WTC11 (cell line): Measurements from ENCODE around the gene OS9. TPM values are rescaled to one million over a fixed set of nuclear protein-coding genes. Genes with fewer than 3 reads are reported as not detected.

Experiments
- ATAC-seq: fragments of 200-7000 bp; cut with Tn5 transposase; 2 replicates; pipeline ENCODE4 v1.10.0; 2021; ENCODE audit warnings: mild to moderate bottlenecking, moderate library complexity
- CTCF ChIA-PET: fragments of 300-600 bp; sonication (Branson Sonifier 250); formaldehyde crosslinking; loops from one replicate; lab custom pipeline; 2021; ENCODE audit warnings: antibody characterized with exemption; lab: Charles Lee
- POLR2A ChIA-PET: fragments of 350-600 bp; sonication (Branson Sonifier 250); formaldehyde crosslinking; loops from one replicate; lab custom pipeline; 2021; ENCODE audit warnings: antibody characterized with exemption; lab: Charles Lee
- DNase-seq: peaks from one replicate; pipeline ENCODE4 v3.0.0; 2021; ENCODE audit warnings: low spot score
- H3K27ac Mint-ChIP-seq: 2 replicates; pipeline ENCODE4 v1.8.0; 2021; ENCODE audit warnings: mixed read lengths
- H3K27me3 Mint-ChIP-seq: 2 replicates; pipeline ENCODE4 v1.8.0; 2021; ENCODE audit warnings: low read depth, mild to moderate bottlenecking, moderate library complexity, mixed read lengths
- H3K36me3 Mint-ChIP-seq: 2 replicates; pipeline ENCODE4 v1.8.0; 2021; ENCODE audit warnings: mixed read lengths
- H3K4me1 Mint-ChIP-seq: 2 replicates; pipeline ENCODE4 v1.8.0; 2022; ENCODE audit warnings: mixed read lengths
- H3K4me3 Mint-ChIP-seq: 2 replicates; pipeline ENCODE4 v1.8.0; 2021; ENCODE audit warnings: mild to moderate bottlenecking, moderate library complexity, mixed read lengths
- H3K9me3 Mint-ChIP-seq: 2 replicates; pipeline ENCODE4 v1.8.0; 2021; ENCODE audit warnings: mixed read lengths
- FOXJ3 ChIP-seq: sonication (generic); formaldehyde crosslinking; IDR thresholded peaks from 2 replicates; pipeline ENCODE4 v1.9.0; 2021; ENCODE audit warnings: missing genetic modification reagents, mild to moderate bottlenecking, borderline replicate concordance
- JAZF1 ChIP-seq: fragments of 250-450 bp; sonication (Bioruptor Pico); IDR thresholded peaks from 2 replicates; pipeline ENCODE4 v1.9.0; 2021; ENCODE audit warnings: moderate library complexity, mild to moderate bottlenecking, inconsistent platforms
- MAX ChIP-seq: sonication (generic); formaldehyde crosslinking; IDR thresholded peaks from 2 replicates; pipeline ENCODE4 v1.8.0; 2022; ENCODE audit warnings: mild to moderate bottlenecking, missing genetic modification reagents
- MYBL2 ChIP-seq: sonication (generic); formaldehyde crosslinking; IDR thresholded peaks from 2 replicates; pipeline ENCODE4 v1.8.1; 2023; ENCODE audit warnings: mild to moderate bottlenecking, moderate library complexity, missing genetic modification reagents
- NFATC4 ChIP-seq: fragments of 250-450 bp; sonication (Bioruptor Pico); IDR thresholded peaks from 2 replicates; pipeline ENCODE4 v1.9.0; 2021; ENCODE audit warnings: mild to moderate bottlenecking
- NFYB ChIP-seq: sonication (generic); formaldehyde crosslinking; conservative IDR thresholded peaks from 2 replicates; pipeline ENCODE4 v1.8.0; 2022; ENCODE audit warnings: low read depth, missing genetic modification reagents
- NR1H2 ChIP-seq: sonication (generic); formaldehyde crosslinking; IDR thresholded peaks from 2 replicates; pipeline ENCODE4 v1.9.0; 2021; ENCODE audit warnings: mild to moderate bottlenecking, moderate library complexity, missing genetic modification reagents
- RELA ChIP-seq: sonication (generic); formaldehyde crosslinking; IDR thresholded peaks from 2 replicates; pipeline ENCODE4 v1.8.1; 2022; ENCODE audit warnings: missing genetic modification reagents, mild to moderate bottlenecking, borderline replicate concordance
- TEAD4 ChIP-seq: sonication (generic); formaldehyde crosslinking; IDR thresholded peaks from 2 replicates; pipeline ENCODE4 v1.8.0; 2022; ENCODE audit warnings: mild to moderate bottlenecking, missing genetic modification reagents
- ZNF219 ChIP-seq: sonication (generic); formaldehyde crosslinking; IDR thresholded peaks from 2 replicates; pipeline ENCODE4 v1.8.0; 2023; ENCODE audit warnings: missing genetic modification reagents, mild to moderate bottlenecking, borderline replicate concordance
- ZNF396 ChIP-seq: fragments of 250-450 bp; sonication (Bioruptor Pico); IDR thresholded peaks from 2 replicates; pipeline ENCODE4 v1.8.0; 2021; ENCODE audit warnings: mild to moderate bottlenecking, moderate library complexity, borderline replicate concordance
- ZNF532 ChIP-seq: fragments of 250-450 bp; sonication (Bioruptor Pico); IDR thresholded peaks from 2 replicates; pipeline ENCODE4 v1.9.0; 2021; ENCODE audit warnings: mild to moderate bottlenecking, borderline replicate concordance
- total RNA-seq: library from RNA; stranded (reverse); gene quantifications from 3 replicates; pipeline ENCODE4 v1.2.3, GENCODE V29; 2021
- TF ChIP-seq, protein P1 (sequence below): fragments of 250-450 bp; sonication (Bioruptor Pico); IDR thresholded peaks from 2 replicates; pipeline ENCODE4 v2.1.2; 2022; ENCODE audit warnings: mild to moderate bottlenecking, moderate library complexity
- TF ChIP-seq, protein P2 (sequence below): sonication (generic); formaldehyde crosslinking; IDR thresholded peaks from 2 replicates; pipeline ENCODE4 v1.8.0; 2022; ENCODE audit warnings: mild to moderate bottlenecking, missing genetic modification reagents
- TF ChIP-seq, protein P3 (sequence below): sonication (generic); formaldehyde crosslinking; IDR thresholded peaks from 2 replicates; pipeline ENCODE4 v1.8.1; 2022; ENCODE audit warnings: mild to moderate bottlenecking, missing genetic modification reagents, moderate library complexity, borderline replicate concordance
- TF ChIP-seq, protein P4 (sequence below): fragments of 250-450 bp; sonication (Bioruptor Pico); conservative IDR thresholded peaks from 2 replicates; pipeline ENCODE4 v1.9.0; 2021; ENCODE audit warnings: mild to moderate bottlenecking

Gene OS9
- total RNA-seq, 1 experiment from 2014 or later: 77.5 TPM

DNA sequence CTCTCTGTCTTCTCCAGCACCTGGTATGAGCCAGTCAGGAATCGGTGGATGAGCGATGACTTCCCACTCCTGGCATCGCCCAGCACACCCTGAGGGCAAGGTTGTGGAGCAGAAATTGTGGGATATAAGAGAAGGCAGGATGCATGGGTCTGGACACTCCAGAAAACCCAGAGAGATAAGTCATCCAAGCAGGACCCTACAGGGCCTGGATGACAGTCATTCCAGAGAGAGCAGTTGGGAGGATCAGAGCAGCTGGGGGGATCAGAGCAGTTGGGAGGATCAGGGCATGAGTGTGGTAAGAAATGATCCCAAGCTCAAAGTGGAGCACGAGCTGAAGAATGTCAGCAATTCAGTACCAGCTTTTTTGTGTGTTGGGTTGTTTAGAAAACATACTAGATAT is 40.7 kb downstream of the OS9 start:
- Mint-ChIP-seq H3K36me3 (no peaks in the 10 kb centered on the region), H3K4me1 (peaks cover 25% of the 10 kb centered on the region), H3K9me3 (no peaks in the 10 kb centered on the region), H3K4me3 (no peak overlapping the region), H3K27ac (no peak overlapping the region), H3K27me3 (peaks cover 95% of the 10 kb centered on the region)
- ATAC-seq (no peak), DNase-seq (no peak)
- no peak for TF ChIP-seq MAX (CRISPR knock-in tag)
- no peak for TF ChIP-seq ZNF396 (CRISPR knock-in tag)
- no peak for TF ChIP-seq ZNF532 (CRISPR knock-in tag)
- TF ChIP-seq JAZF1 (CRISPR knock-in tag): no peak
- TF ChIP-seq MYBL2: no peak
- TF ChIP-seq, protein P1, sequence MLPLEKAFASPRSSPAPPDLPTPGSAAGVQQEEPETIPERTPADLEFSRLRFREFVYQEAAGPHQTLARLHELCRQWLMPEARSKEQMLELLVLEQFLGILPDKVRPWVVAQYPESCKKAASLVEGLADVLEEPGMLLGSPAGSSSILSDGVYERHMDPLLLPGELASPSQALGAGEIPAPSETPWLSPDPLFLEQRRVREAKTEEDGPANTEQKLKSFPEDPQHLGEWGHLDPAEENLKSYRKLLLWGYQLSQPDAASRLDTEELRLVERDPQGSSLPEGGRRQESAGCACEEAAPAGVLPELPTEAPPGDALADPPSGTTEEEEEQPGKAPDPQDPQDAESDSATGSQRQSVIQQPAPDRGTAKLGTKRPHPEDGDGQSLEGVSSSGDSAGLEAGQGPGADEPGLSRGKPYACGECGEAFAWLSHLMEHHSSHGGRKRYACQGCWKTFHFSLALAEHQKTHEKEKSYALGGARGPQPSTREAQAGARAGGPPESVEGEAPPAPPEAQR: no peak
- TF ChIP-seq, protein P2, sequence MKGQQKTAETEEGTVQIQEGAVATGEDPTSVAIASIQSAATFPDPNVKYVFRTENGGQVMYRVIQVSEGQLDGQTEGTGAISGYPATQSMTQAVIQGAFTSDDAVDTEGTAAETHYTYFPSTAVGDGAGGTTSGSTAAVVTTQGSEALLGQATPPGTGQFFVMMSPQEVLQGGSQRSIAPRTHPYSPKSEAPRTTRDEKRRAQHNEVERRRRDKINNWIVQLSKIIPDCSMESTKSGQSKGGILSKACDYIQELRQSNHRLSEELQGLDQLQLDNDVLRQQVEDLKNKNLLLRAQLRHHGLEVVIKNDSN (CRISPR knock-in tag): no peak
- CTCF ChIA-PET: interaction anchor here (1.1 to 6.6 kb wide), 7 partner anchors 9 to 151 kb away, joined by 3 to 146 read pairs (median 22); partner anchors contain the start of genes B4GALNT1 and PIP4K2C
- POLR2A ChIA-PET: no interaction called here

DNA sequence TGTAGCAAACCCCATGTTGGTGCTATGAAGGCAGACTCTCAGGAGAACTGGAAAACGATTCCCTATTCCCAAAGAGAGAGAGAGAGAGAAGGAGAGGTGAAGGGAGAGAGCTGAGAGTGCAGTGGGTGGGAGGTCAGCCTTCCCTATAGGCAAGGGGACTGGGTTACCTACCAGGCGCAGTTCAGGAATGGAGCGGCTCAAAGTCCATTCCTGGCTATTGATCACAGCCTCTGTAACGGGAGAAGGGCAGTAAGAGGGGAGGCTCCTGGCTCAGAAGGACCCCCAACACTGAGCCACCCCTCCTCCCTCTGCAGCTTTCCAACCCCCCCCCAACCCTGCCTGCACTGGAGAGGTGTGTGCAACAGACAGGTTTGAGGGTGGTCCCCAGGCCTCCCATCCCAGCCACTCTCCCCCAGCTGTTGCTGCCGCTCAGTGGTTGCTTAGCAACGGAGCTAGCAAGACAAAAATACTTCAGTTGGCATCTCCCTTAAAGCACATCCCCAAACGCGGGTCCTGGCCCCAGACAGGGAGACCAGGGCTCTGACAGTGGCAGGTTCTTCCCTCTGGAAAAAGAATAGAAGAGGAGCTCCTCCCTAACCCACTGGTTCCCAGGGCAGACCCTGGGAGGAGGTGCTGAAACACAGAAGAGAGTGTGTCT is 41.4 kb downstream of the OS9 start:
- H3K4me3 Mint-ChIP-seq: peak overlapping the region; percentile 75
- no peak for DNase-seq
- no peaks in the 10 kb centered on the region for H3K9me3 Mint-ChIP-seq
- TF ChIP-seq ZNF219 (CRISPR knock-in tag) (no peak), FOXJ3 (CRISPR knock-in tag) (no peak), NR1H2 (CRISPR knock-in tag) (no peak), JAZF1 (CRISPR knock-in tag) (no peak), TEAD4 (CRISPR knock-in tag) (no peak), NFATC4 (no peak), NFYB (no peak), RELA (CRISPR knock-in tag) (no peak)
- TF ChIP-seq, protein P3, sequence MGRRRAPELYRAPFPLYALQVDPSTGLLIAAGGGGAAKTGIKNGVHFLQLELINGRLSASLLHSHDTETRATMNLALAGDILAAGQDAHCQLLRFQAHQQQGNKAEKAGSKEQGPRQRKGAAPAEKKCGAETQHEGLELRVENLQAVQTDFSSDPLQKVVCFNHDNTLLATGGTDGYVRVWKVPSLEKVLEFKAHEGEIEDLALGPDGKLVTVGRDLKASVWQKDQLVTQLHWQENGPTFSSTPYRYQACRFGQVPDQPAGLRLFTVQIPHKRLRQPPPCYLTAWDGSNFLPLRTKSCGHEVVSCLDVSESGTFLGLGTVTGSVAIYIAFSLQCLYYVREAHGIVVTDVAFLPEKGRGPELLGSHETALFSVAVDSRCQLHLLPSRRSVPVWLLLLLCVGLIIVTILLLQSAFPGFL (CRISPR knock-in tag): no peak
- TF ChIP-seq, protein P4, sequence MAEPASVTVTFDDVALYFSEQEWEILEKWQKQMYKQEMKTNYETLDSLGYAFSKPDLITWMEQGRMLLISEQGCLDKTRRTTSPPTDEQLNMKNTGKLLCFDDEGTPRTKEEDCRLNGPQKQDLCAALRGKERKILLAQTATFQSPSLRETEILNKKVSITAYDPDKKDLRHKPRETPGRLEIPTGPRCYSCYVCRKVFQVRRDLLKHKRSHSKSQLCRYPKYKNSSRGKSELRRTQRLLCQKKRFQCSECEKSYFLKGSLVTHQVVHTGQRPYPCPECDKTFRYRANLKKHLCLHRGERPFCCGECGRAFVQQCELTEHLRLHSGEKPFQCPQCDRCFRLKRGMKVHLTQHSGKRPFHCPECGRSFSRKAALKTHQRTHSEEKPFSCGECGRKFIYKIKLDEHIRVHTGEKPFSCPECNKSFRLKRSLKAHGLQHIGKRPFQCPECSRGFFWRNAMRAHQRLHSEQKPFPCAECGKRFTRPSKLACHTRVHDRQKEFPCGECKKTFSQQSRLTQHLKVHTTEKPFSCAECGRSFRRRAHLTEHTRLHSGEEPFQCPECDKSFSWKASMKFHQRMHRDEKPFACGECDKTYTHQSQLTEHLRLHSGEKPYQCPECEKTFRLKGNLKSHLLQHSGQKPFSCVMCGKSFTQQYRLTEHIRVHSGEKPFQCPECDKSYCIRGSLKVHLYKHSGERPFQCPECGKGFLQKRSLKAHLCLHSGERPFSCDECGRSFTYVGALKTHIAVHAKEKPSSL (CRISPR knock-in tag): no peak
- H3K4me1 Mint-ChIP-seq: peaks cover 25% of the 10 kb centered on the region
- H3K36me3 Mint-ChIP-seq: no peaks in the 10 kb centered on the region
- H3K27me3 Mint-ChIP-seq: peaks cover 95% of the 10 kb centered on the region
- no peak overlapping the region for H3K27ac Mint-ChIP-seq
- ATAC-seq: no peak
- ChIA-PET CTCF (interaction anchor here (0.7 to 6.6 kb wide), 23 partner anchors 10 to 276 kb away, joined by 3 to 146 read pairs (median 5); partner anchors contain the start of genes ARHGEF25, B4GALNT1, CYP27B1 and DCTN2), POLR2A (interaction anchor here (0.7 to 2.2 kb wide), 5 partner anchors 9 to 152 kb away, joined by 3 to 12 read pairs (median 3); partner anchors contain the start of gene TSPAN31)
